Measurements from ENCODE around the gene SLC19A1. TPM values are rescaled to one million over a fixed set of nuclear protein-coding genes. Genes with fewer than 3 reads are reported as not detected.
"Not testable (repeated sequence)": the region's sequence is repeated elsewhere in the genome, so short reads cannot be mapped to it uniquely, and the experiment has no call there.

Gene SLC19A1
- total and polyA plus RNA-seq, 4 donors: 8.4 to 28.0 (median 13.0) TPM

DNA sequence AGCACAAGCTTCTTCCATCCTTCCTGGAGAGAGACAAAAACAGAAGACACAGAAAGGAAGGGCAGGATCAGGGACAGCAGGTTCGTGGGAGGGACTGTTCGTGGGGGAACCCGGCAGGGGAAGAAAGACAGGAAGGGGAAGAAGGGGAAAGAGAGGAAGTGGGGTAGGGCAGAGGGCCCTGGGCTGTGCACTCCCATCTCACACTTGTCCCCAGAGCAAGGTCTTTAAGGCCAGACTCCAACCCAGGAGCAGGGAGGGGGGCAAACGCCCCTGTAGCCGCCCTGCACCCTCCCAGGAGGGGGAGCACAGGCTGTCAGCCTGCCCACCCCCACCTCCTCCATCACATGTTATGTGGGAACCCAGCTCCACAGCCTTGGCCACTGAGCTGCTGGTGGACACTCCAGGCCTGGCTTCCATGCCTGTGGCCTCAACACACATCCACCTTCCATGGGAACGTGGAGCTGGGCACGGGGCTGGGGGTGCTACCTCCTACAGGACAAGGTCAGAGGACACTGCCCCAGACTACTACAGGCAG is 9.3 kb downstream of the SLC19A1 start (continued):
- TF ChIP-seq TAF1 (conservative IDR thresholded peaks at IDR 0.05) (no peak), HNF4G (IDR thresholded peaks at IDR 0.05) (no peak), FOXA2 (IDR thresholded peaks at IDR 0.05) (no peak), JUND (IDR thresholded peaks at IDR 0.05) (no peak)
- TF ChIP-seq, protein P1, sequence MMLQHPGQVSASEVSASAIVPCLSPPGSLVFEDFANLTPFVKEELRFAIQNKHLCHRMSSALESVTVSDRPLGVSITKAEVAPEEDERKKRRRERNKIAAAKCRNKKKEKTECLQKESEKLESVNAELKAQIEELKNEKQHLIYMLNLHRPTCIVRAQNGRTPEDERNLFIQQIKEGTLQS (IDR thresholded peaks at IDR 0.05): no peak
- TF ChIP-seq, protein P2, sequence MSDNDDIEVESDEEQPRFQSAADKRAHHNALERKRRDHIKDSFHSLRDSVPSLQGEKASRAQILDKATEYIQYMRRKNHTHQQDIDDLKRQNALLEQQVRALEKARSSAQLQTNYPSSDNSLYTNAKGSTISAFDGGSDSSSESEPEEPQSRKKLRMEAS (IDR thresholded peaks at IDR 0.05): no peak

DNA sequence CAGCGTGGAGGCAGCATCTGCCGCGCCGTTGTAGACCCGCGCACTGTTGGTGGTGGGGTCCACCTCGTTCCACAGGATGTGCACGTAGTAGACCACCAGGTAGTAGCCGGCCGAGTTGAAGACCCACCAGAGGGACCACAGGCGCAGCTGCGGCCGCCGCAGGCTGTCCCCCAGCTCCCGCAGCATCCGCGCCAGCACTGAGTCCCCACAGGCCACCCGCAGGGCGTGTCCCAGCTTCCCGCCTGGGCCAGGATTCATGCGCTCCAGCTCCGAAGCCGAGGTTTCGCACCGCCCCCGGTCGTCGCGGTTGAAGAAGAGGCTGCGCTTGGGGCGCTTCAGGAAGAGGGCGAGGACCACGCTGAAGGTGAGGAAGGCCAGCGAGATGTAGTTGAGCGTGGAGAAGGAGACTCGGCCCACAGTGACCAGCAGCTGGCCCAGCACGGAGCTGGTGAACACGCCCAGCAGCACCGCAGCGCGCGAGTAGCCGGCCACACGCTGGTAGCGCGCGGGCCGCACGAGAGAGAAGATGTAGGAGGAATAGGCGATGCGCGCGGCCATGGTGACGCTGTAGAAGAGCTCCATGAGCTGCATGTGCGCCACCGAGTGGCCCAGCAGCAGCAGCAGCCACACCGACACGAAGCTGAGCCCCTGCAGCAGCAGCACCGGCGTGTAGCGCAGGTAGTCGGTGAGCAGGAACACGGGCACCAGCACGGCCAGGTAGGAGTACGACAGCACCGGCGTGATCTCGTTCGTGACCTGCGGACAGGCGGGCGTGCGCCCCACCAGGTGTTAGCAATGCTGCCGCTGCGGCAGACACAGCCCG is 10.6 kb downstream of the SLC19A1 start:
- Histone ChIP-seq H3K4me3 (ENCODE audit: low read depth in 1 of 3, low read length in 3 of 3) (no peak overlapping the region), H3K9me3 (ENCODE audit: control insufficient read depth in 4 of 4, low read length in 3 of 4) (no peaks in the 10 kb centered on the region), H3K4me1 (ENCODE audit: control insufficient read depth in 4 of 4, insufficient read depth in 4 of 4, low read length in 3 of 4) (peaks cover 23 to 62% (median 42%) of the 10 kb centered on the region in 4 donors), H3K36me3 (ENCODE audit: control insufficient read depth in 4 of 4, insufficient read depth in 3 of 4, low read depth in 1 of 4, low read length in 3 of 4) (peaks cover 0 to 9% (median 4%) of the 10 kb centered on the region in 4 donors), H3K27ac (ENCODE audit: low read depth in 1 of 2, low read length in 2 of 2) (no peak overlapping the region), H3K9ac (ENCODE audit: low read depth in 1 of 2, low read length in 2 of 2) (no peak overlapping the region), H3K27me3 (ENCODE audit: control insufficient read depth in 4 of 4, insufficient read depth in 4 of 4, low read length in 3 of 4) (no peaks in the 10 kb centered on the region)
- DNase-seq (ENCODE audit: low spot score): no peak
- WGBS: 98% methylated on average over 76 of the region's 76 CpGs
- TF ChIP-seq, protein P2 (IDR thresholded peaks at IDR 0.05): no peak
- TF ChIP-seq GABPA (IDR thresholded peaks at IDR 0.05 in 1 of 2, conservative IDR thresholded peaks at IDR 0.05 in 1 of 2): no peak
- TF ChIP-seq, protein P3, sequence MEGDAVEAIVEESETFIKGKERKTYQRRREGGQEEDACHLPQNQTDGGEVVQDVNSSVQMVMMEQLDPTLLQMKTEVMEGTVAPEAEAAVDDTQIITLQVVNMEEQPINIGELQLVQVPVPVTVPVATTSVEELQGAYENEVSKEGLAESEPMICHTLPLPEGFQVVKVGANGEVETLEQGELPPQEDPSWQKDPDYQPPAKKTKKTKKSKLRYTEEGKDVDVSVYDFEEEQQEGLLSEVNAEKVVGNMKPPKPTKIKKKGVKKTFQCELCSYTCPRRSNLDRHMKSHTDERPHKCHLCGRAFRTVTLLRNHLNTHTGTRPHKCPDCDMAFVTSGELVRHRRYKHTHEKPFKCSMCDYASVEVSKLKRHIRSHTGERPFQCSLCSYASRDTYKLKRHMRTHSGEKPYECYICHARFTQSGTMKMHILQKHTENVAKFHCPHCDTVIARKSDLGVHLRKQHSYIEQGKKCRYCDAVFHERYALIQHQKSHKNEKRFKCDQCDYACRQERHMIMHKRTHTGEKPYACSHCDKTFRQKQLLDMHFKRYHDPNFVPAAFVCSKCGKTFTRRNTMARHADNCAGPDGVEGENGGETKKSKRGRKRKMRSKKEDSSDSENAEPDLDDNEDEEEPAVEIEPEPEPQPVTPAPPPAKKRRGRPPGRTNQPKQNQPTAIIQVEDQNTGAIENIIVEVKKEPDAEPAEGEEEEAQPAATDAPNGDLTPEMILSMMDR (IDR thresholded peaks at IDR 0.05; ENCODE audit: low read depth, low read length, missing input control): no peak
- no peak for TF ChIP-seq EGR1 (IDR thresholded peaks at IDR 0.05; ENCODE audit: low read depth in 2 of 2)
- TF ChIP-seq TAF1 (conservative IDR thresholded peaks at IDR 0.05): no peak
- TF ChIP-seq RXRA (IDR thresholded peaks at IDR 0.05): no peak
- TF ChIP-seq, protein P4, sequence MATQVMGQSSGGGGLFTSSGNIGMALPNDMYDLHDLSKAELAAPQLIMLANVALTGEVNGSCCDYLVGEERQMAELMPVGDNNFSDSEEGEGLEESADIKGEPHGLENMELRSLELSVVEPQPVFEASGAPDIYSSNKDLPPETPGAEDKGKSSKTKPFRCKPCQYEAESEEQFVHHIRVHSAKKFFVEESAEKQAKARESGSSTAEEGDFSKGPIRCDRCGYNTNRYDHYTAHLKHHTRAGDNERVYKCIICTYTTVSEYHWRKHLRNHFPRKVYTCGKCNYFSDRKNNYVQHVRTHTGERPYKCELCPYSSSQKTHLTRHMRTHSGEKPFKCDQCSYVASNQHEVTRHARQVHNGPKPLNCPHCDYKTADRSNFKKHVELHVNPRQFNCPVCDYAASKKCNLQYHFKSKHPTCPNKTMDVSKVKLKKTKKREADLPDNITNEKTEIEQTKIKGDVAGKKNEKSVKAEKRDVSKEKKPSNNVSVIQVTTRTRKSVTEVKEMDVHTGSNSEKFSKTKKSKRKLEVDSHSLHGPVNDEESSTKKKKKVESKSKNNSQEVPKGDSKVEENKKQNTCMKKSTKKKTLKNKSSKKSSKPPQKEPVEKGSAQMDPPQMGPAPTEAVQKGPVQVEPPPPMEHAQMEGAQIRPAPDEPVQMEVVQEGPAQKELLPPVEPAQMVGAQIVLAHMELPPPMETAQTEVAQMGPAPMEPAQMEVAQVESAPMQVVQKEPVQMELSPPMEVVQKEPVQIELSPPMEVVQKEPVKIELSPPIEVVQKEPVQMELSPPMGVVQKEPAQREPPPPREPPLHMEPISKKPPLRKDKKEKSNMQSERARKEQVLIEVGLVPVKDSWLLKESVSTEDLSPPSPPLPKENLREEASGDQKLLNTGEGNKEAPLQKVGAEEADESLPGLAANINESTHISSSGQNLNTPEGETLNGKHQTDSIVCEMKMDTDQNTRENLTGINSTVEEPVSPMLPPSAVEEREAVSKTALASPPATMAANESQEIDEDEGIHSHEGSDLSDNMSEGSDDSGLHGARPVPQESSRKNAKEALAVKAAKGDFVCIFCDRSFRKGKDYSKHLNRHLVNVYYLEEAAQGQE (IDR thresholded peaks at IDR 0.05): no peak
- TF ChIP-seq HNF4A (conservative IDR thresholded peaks at IDR 0.05): no peak
- no peak for TF ChIP-seq NR2F2 (IDR thresholded peaks at IDR 0.05)
- TF ChIP-seq JUND (IDR thresholded peaks at IDR 0.05): no peak
- TF ChIP-seq RAD21 (IDR thresholded peaks at IDR 0.05): no peak
- TF ChIP-seq SP1 (IDR thresholded peaks at IDR 0.05): no peak
- no peak for TF ChIP-seq HNF4G (IDR thresholded peaks at IDR 0.05)
- TF ChIP-seq FOXA1 (IDR thresholded peaks at IDR 0.05): no peak
- no peak for TF ChIP-seq FOXA2 (IDR thresholded peaks at IDR 0.05)
- TF ChIP-seq YY1 (IDR thresholded peaks at IDR 0.05): no peak
- TF ChIP-seq, protein P5, sequence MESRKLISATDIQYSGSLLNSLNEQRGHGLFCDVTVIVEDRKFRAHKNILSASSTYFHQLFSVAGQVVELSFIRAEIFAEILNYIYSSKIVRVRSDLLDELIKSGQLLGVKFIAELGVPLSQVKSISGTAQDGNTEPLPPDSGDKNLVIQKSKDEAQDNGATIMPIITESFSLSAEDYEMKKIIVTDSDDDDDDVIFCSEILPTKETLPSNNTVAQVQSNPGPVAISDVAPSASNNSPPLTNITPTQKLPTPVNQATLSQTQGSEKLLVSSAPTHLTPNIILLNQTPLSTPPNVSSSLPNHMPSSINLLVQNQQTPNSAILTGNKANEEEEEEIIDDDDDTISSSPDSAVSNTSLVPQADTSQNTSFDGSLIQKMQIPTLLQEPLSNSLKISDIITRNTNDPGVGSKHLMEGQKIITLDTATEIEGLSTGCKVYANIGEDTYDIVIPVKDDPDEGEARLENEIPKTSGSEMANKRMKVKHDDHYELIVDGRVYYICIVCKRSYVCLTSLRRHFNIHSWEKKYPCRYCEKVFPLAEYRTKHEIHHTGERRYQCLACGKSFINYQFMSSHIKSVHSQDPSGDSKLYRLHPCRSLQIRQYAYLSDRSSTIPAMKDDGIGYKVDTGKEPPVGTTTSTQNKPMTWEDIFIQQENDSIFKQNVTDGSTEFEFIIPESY (IDR thresholded peaks at IDR 0.05): no peak
- TF ChIP-seq, protein P1 (IDR thresholded peaks at IDR 0.05): no peak

DNA sequence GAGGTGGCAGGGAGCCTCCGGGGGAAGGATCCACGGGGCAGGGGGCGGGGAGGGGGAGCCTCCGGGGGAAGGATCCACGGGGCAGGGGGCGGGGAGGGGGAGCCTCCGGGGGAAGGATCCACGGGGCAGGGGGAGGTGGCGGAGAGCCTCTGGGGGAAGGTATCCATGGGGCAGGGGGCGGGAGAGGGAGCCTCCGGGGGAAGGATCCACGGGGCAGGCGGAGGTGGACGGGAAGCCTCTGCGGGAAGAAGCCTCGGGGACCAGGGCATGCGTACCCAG is 11.2 kb downstream of the SLC19A1 start:
- DNase-seq (ENCODE audit: low spot score); H3K27me3 ChIP-seq (ENCODE audit: control insufficient read depth in 4 of 4, insufficient read depth in 4 of 4, low read length in 3 of 4); H3K36me3 ChIP-seq (ENCODE audit: control insufficient read depth in 4 of 4, insufficient read depth in 3 of 4, low read depth in 1 of 4, low read length in 3 of 4); H3K4me3 ChIP-seq (ENCODE audit: low read depth in 1 of 3, low read length in 3 of 3); H3K9me3 ChIP-seq (ENCODE audit: control insufficient read depth in 4 of 4, low read length in 3 of 4); H3K9ac ChIP-seq (ENCODE audit: low read depth in 1 of 2, low read length in 2 of 2); H3K27ac ChIP-seq (ENCODE audit: low read depth in 1 of 2, low read length in 2 of 2): not testable (repeated sequence)
- WGBS: 95% methylated on average over 17 of the region's 17 CpGs
- H3K4me1 ChIP-seq (ENCODE audit: control insufficient read depth in 4 of 4, insufficient read depth in 4 of 4, low read length in 3 of 4): peaks cover 26 to 62% (median 44%) of the 10 kb centered on the region in 4 donors
